Hematopoietic multipotent progenitor cell treated with erythropoietin and hydrocortisone succinate and interleukin-3 and kit ligand, for 6 days (in vitro differentiated cells): ENCODE measurements around the gene COL6A2.
"Not testable (repeated sequence)": the region's sequence is repeated elsewhere in the genome, so short reads cannot be mapped to it uniquely, and the experiment has no call there.

Source experiments
- DNase-seq: peaks from one replicate; pipeline ENCODE4 v3.0.0-alpha.2; 2015

Gene COL6A2

DNA sequence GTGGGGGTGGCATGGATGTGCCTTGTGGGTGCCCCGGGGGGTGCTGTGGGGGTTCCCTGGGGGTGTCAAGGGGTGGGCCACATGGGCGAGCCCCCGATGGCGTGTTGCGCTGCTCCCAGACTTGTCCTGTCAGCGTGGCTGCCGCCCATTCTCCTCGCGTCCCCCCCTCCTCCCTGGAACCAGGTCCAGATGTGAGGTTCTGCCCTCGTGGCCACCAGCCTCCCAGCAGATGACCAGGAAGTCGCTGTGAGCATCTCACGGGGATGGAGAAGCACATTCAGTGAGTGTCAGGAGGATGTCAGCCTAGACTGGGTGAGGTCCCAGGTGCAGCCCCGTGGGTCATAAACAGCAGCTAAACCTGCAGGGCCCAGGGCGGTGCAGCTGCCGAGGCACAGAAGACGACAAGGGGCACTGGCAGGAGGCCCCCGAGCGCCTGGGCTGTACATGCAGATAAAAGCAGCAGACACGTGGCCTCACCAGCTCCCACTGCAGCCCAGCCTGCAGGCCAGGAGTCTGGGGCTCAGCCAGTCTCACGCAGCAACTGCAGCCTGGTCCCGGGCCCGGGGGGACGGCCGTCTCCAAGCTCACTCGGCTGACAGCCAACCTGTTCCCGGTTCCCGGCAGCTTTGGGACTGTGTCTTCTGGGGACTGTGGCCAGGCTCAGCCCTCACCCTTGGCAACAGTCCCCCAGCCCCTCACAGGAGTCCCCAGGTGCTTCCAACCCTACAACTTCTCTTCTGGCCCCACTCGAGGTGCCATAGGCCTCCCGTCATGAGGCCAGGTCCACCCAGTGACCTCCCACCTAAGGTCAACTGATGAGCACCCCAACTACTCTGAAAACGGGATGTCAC lies 17.5 kb upstream of the COL6A2 start:
- no peak for DNase-seq

DNA sequence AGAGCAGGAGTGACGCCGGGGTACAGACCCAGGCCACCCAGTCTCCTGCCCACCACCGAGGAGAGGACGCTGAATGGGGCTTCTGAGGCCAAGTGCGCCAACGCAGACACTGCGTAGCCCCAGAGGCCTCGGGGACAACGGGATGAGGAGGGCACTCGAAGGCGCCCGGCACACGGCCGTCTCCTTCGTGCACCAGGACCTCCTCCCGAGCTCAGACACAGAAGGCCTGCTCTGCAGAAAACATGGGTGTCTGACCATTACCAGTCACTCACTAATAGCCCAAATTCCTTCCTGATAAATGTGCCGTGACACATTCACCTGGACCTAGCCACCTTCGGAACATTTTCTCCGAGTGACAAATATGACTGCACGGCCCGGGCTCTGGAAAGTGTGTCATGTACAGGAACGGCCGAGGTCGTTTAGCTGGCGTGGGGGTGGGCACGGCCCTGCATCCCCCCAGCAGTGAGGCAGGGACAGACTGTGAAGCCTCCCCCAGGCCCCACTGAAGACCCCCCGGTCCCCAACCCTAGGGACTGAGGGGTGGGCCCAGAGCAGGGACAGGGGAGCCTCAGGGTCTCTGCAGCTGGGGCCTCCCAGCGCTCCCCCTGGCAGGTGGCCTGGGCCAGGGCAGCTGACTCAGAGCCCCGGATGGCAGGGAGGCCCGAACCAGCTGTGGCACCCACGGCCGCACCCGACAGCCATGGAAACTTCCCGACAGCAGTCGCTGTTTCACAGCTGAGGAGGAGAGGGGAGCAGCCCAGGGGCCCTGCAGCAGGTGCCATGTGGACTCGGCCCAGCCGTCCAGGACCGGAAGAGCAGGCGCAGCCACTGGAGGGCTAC lies 16.7 kb upstream of the COL6A2 start:
- no peak for DNase-seq

DNA sequence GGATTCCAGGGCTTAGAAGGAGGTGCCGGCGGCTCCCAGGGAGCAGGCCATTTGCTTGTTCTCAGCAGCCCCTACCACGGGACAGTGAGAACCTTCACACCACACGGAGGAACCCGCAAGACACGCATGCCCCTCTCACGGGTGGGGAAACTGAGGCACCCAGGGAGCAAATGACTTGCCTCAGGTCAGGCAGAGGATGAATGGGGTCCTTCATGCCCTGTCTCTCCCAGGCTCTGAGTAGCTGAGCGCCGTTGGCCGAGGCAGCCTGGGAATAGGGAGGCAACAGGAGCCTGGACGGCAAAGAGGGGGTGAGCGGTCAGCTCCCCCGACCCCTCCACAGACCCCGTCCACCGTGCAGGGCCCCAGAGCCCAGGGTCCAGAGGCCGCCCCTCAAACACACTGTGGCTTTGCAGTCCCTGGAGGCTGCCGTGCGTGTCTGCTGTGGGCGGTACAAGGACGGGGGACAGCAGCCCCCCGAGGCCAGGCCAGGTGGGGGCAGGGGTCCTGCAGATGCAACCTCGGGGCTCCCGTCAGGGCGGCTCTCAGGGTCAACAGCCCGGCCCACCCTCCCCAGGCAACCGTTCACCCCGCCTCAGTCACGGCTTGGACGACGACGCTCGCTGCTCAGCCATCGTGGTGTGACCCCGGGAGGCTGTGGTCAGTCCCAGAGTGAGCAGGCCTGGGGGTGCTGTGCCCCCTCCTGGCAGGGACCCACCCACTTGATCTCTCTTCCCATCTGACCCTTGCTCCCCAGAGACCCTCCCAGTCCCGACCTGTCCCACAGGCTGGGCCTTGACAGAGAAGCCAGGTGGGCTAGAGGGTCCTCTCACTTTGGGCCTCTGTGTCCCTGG lies 15.8 kb upstream of the COL6A2 start:
- DNase-seq = no peak

DNA sequence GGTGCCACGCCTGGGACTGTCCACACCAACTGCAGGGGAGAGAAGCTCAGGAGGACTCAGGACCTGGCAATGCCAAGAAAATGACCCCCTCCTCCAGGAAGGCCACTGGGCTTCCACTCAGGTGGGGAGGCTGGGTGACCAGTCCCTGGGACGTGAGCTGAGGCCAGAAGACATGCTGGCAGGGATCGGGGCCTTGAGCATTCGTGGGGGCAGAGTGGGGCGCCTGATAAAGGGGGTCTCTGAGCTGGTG lies 15.3 kb upstream of the COL6A2 start:
- DNase-seq = no peak

DNA sequence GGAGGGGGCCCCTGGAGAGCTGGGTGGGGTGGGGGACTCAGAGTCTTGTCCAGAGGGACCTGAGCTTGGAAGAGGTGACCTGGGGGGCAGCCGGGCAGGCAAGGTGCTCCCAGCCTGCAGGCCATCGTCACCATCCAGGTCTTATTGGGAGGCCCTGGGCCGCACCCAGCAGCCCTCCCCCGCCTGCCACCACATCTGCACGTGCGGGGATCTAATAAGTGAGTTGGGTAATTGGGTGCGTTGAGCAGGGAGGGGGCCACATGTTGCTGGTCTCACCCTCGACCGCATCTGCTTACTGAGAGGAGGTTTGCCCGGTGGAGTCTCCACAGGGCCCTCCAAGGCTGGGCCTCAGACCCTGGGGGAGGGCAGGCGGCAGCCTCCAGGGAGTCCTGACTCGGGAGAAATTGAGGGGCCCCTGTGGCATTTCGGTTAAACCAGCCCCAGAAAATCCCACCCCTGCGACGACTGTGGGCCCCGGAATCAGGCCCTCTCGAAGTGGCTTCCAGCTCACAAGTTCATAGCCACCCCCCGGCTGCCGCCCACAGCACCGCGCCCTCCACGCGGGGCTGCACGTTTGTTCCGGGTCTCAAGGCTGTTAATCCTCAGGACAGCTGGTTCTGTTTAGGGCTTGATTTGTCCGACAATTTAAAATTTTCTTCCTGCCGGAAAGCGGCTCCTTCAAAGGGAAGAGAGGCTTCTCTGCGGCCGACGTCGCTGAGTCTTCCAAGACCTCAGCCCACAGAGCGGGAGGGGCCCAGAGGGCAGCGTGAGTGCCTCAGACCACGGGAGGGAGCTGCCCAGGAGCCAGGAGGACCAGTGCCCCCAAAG lies 14.7 kb upstream of the COL6A2 start:
- DNase-seq = no peak

DNA sequence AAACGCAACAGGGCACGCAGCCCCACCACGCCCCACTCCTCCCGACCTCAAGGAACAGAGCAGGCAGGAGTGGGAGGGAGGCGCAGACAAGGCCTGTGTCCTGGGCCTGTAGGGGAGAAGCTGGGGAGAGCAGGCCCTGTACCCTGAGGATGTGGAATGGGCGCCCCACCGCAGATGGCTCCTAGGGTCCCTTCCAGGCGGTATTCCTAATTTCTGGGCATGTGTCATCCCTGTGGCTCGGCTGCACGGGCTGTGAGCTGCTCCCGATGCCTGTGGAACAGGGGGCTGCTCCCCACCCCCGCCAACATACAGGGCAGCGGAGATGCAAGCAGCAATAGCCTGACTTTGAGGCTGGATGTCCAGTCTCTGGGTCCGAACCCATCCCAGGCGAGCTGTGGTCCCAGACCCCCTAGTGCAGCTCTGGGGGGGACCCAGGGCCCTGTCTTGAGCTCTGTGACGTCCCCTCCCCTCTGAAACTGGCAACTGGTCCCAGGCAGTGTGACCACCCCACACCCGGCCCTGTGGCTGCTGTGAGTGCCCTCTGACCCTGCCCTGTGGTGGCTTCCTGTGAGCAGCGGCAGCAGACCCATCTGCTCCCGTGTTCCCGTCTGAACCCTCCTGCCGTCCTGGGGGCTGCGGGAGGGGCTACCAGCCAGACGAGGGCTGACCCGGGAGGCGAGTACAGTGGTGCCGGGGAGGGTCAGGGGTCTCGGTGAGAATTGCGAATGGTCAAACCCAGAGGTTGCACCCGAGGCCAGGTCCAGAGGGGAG lies 13.9 kb upstream of the COL6A2 start:
- no peak for DNase-seq

DNA sequence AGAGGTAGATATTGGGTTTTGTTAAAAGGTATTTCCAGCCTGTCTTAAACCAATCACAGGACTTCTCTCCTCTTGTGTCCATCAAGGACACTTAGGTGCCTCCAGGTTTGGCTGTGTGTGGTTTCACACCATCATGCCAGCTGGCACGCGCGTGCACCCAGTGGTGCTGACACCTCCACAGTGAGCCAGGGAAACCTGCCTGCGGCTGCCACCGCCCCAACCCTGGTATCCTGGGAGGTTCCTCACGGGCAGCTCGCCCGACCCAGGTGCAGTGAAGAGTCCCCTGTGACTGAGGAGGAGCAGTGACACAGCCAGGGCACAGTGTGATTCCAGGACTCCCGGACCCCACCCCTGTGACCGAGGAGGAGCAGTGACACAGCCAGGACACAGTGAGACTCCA lies 13.2 kb upstream of the COL6A2 start:
- DNase-seq = no peak

DNA sequence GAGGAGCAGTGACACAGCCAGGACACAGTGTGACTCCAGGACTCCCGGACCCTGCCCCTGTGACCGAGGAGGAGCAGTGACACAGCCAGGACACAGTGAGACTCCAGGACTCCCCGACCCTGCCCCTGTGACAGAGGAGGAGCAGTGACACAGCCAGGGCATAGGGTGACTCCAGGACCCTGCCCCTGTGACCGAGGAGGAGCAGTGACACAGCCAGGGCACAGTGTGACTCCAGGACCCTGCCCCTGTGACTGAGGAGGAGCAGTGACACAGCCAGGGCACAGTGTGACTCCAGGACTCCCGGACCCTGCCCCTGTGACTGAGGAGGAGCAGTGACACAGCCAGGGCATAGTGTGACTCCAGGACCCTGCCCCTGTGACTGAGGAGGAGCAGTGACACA lies 12.7 kb upstream of the COL6A2 start:
- not testable (repeated sequence) for DNase-seq

DNA sequence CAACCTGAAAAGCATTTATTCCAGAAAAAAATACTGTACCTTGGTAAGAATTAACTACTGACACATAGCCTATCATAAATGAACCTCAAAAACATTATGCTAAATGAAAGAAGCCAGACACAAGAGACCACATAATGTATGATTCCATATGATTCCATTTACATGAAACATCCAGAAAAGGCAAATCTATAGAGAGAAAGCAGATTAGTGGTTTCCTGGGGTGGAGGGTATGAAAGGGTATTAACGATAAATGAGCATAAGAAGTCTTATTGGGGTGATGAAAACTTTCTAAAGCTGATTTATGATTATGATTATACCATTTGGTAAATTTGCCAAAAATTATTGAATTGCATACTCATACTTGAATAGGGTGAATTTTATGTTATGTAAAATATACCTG lies 10.3 kb upstream of the COL6A2 start:
- no peak for DNase-seq

DNA sequence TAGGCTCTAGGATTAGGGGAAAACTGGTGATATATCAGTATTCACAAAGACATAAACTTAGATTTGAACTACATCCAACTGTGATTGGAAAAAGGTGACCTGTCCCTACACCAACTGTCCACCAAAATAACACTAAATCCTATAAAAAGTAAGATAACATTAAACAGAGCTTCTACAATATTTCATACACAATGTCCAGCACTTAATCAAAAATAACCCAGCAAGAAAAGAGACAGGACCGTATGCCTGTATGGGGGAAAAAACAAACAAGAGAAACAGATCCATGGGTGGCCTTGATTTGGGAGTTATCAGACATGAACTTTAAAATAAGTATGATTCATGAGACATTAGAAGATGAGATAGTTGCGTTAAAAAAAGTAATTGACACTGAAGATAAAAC lies 9.7 kb upstream of the COL6A2 start:
- DNase-seq = no peak

DNA sequence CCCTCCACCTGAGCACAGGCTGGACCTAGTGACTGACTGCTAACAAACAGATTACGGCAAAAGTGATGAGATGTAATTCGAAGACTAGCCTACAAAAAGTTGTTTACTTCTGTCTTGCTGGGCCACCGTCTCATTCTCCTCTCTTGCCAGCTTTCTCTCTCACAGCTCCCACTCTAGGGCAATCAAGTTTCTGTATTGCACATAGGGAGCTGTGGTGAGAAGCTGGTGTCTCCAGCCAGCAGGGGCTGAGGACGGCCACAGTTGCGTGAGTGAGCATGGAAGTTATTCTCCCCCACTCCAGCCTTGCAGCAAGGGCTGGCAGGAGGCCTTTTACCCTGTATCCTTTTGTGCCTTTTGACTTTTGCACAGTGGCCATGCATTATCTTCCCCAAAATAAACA lies 8.6 kb upstream of the COL6A2 start:
- DNase-seq = no peak

DNA sequence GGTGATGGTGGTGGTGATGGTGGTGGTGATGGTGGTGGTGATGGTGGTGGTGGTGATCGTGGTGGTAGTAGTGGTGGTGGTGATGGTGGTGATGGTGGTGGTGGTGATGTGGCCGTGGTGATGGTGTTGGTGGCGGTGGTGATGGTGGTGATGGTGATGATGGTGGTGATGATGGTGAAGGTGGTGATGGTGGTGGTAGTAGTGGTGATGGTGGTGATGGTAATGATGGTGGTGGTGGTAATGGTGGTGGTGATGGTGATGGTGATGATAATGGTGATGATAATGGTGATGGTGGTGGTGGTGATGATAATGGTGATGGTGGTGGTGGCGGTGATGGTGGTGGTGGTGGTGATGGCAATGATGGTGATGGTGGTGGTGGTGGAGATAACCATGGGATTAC lies 6.8 kb upstream of the COL6A2 start:
- no peak for DNase-seq

DNA sequence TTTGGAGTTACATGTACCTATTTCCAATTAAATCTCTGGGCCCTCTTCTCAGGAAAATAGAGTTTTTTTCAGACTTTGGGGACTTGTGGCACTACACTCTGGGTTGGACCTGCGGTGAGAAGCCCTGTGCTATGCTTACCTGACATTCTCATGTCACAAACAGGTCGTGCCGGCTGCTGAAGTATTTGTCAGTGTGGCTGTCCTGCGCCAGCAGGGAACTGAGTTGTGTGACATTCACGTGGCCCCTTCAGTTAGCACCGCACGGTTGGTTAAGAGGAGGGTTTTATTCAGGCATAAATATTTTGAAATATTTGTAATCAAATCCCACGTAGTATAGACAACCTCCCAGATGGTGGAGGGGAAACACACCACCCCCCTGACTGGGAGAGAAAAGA lies 6.3 kb upstream of the COL6A2 start:
- DNase-seq = no peak

DNA sequence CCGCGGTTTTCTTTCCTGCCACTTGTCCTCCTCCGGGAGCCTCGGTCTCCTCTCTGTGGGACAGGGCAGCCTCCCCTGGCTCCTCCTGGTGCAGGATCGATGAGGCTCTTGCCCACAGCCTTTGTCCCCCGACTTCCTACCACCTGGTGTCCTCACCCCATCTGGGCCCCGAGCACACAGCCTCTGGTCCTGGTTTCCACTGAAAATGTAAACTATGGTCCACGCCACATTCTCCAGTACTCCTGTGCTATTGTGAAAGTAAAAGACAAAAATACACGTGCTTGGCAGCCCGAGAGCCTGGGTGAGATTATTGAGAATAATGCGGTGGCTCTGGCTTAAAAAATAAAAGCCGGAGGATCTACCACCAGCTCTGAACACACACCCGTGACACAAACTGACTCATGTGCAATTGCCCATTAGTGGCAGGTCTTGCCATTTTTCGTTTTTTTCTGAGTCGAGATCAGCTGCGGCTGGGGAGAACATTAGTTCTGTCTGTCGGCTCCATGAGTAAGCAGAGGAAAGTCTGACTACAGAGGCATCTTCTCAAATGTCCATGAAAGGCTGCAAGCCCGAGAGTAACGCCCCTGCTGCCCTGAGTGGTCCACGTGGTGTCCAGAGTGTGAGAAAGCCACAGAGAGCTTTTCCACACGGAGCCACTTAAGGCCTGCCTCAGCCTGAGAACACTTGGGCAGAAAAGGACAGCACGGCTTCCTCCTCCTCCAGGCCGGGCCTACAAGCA lies 5.7 kb upstream of the COL6A2 start:
- DNase-seq = no peak

DNA sequence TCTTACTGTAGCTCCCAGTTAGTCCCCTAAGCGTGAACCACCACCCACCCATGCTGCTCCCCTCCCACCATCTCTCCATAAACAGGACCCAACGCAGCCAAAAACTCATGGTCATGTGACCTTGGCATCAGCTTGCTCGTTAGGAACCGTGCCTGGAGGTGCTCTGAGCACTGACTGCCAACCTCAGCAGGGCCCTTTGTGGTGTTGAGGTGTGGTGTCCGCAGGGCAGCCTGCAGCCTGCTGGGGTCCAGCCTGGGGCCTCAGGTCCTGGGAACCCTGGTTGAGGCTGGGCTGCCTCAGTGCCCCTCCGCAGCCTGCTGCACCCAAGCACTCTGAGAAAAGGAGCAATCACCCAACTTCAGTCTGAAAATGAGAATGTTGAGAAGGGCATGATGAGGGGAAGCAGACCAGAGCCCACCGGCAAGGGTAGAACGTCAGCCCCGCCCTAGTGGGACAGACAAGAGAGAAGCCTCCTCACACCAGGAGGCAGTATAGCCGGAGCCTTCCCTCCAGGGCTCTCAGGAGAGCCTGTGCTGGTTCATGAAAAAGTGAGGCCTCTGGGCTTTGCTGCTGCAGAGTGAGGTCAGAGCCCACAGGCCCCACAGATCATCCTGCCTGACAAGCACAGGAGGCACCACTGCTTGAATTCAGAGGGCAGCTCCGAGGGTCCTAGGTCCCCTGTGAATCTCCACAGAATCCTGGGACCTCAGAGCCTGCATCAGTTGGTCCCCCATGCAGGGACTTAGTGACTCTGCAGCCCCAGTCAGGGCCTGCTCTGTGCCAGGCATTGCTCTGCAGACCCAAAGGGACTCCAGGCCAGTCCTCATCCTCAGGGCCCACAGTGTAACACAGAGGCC lies 4.9 kb upstream of the COL6A2 start:
- no peak for DNase-seq

DNA sequence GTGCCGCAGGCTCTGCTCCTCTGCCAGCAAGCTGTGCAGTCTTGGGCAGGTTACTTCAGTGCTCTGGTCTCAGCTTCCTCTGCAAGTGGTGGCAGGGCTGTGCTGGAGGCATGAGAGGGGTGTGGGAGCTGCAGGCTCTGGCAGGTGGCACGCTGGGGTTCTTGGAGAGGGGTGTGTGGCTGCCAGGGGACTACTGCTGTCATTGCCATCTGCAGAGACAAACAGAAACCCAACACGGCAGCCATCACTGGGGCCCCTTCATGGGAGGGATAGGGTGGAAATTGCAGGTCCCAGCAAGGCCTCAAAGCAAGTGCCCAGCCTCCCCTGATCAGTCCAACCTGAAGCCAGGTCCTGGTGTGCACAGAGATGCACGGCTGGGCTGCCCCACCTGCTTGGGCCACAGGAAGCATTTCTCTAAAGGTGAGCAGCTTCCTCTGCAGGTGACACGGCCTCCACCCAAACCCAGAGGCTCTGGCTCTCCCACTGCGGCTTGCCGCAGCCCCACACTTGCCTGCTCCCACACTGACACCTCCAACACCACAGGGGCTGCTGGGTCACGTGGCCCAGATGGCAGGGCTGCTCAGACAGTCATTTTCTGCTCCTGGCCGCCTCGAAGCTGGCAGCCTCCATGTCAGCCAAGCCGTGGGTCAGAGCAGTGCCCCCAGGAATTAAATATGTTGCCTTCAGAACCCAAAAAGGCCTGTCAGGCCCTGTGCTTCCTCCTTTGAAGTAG lies 4.1 kb upstream of the COL6A2 start:
- DNase-seq = no peak

DNA sequence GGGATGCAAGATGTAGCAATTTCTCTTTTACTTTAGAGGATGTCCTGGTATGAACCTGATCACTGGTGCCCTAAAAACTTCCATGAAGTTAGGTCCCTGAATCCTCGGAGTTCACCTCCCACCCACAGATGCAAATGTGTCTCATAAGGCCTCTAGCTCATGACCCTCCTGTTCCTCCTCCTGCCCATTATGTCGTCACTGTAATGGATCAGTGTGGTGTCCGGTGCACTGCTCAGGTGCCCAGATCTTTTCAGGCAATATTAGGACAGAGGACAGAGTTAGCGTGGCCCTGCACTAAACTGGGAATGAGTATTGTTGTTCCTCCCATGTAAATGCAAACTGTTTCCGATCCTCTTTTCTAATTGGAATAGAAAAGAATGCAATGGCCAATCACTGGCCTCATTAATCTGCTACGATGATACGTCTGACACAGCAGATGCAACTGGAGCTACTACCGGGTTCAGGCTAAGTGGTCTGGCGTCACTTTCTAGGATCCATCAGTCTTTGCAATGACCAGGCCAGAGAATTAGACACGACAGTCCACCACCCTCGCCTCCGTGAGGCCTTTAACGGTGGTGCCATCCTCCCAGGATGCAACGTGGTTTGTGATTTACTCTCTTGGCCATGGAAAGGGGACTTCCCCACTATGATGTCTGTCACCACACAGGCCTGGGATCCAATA lies 3.4 kb upstream of the COL6A2 start:
- no peak for DNase-seq

DNA sequence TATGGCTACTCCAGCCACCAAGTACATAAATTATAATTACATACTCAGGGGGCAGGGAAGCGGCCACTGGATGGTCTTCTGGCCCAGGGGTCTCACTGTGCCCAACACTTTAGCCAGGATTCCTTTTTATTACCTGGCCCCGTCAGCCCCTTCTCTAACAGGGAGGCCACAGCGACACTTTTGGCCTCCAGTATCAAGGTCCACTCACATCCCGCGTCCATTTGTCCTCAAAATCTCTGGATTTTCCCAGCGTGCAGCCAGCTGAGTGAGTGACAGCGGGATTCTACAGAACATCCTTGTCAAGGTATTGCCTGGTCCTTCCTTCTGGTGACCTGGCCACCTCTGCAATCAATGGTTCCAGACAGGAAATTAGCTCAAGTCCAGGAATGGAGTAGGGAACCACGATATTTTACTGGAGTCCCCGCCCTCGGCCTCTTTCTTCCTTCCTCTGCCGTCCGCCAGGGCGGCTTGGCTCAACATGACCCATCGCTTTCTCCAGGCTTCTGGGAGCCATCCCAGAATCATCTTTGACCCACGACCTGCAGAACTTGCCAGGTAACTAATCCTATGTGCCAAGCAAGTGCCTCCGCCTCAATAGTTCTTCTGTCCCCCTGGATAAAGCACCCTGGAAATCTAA lies 2.7 kb upstream of the COL6A2 start:
- no peak for DNase-seq
